Stimulated activated CD4-positive, alpha-beta T cell treated with anti-CD3 and anti-CD28 coated beads, Interleukin-1b, Interleukin-23, amount 100 ng/mL, for 48 hours (primary cell): ENCODE measurements around the gene OR51B5.
"Not testable (repeated sequence)": the region's sequence is repeated elsewhere in the genome, so short reads cannot be mapped to it uniquely, and the experiment has no call there.

ENCODE experiments used
- DNase-seq: peaks from one replicate; pipeline ENCODE4 v3.0.0-alpha.2; 2020

The OR51B5 gene, protein sequence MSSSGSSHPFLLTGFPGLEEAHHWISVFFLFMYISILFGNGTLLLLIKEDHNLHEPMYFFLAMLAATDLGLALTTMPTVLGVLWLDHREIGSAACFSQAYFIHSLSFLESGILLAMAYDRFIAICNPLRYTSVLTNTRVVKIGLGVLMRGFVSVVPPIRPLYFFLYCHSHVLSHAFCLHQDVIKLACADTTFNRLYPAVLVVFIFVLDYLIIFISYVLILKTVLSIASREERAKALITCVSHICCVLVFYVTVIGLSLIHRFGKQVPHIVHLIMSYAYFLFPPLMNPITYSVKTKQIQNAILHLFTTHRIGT

GRCh38 chr11:5343474-5344335 lies at the start of gene OR51B5:
TSS of gene OR51B5 (minus strand) at chr11:5343524. CDS start at chr11:5343524, 0 bp downstream.
- DNase-seq = no peak

- no peak for DNase-seq
These were observed 46.9 kb upstream of the OR51B5 start for GRCh38 chr11:5390210-5390609.

DNA sequence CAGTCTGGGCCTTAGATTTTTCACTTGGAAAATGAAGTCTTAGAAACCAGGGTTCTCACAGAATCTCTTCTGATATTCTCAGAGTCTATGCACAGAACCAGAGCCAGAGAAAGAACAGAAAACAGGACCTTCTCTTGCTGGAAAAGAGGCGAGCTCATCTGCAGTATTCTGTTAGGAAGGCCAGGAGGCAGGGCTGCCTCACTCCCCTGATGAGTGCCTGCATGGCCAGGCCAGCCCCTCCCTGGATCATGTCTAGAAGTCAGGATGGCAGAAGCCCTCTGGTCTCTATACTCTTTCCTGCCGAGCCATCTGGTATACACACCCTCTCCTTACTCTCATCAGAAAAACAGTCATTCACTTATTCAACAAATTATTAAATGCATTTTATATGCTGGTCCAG lies 41.0 kb upstream of the OR51B5 start:
- no peak for DNase-seq

DNA sequence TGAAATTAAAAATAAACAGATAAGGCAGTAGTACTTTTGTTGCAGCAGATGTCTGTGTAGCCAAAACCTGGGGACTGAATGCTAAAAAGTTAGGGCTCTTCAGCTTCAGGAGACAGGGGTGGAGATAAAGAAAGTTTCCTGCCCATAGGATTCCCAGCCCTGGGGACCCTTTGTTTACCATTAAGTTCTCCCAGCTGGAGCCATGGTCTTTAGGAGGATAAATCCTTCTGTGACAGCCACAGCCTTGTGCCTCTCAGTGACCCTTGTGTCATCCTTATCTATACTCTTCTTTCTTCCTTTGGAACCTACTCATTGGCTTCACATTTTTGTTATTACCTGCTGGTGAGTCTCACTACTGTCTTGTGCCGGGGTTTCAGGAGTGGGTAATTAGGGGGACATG lies 40.3 kb upstream of the OR51B5 start, which contains the start of gene OR51M1:
OR51M1 (plus strand) TSS at position 237 of the 400 bp plus-strand sequence. CDS start 5,587 bp downstream, outside the sequence.
- DNase-seq = no peak

DNA sequence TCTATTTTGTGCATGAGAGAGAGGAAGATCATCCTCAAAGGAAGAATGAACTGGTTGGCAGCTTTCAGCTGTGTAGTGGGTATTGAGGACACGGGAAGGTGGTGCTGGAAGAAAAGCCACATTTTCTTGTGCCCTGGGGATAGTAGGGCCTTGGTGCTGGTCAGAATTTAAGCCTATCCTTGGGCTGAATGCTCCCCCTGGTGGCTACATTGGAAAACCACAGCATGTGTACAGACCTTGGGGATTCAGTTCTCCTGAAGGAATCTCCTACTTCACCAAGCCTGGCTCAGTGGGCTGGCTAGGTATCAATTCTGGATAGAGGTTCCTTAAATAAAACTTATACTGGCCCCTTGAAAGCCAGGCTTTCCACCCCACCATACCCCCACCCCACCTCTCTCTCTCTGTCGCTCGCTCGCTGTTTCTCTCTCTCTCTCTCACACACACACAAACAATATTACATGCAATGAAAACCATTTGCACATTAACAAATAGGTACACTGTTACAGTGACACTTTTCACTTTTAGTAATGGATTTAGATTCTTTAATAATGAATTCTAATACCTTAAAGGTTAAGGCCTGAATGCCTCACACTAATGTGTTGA lies 37.5 kb upstream of the OR51B5 start:
- DNase-seq = peak; percentile 20

- no peak for DNase-seq
These were observed 26.5 kb upstream of the OR51B5 start for GRCh38 chr11:5369789-5370188.

- no peak for DNase-seq
These were observed 25.2 kb upstream of the OR51B5 start for GRCh38 chr11:5368502-5369043.

GRCh38 chr11:5367448-5368074 lies 24.2 kb upstream of the OR51B5 start:
- DNase-seq = no peak

- no peak for DNase-seq
These were observed 23.5 kb upstream of the OR51B5 start for GRCh38 chr11:5366856-5367255.

DNA sequence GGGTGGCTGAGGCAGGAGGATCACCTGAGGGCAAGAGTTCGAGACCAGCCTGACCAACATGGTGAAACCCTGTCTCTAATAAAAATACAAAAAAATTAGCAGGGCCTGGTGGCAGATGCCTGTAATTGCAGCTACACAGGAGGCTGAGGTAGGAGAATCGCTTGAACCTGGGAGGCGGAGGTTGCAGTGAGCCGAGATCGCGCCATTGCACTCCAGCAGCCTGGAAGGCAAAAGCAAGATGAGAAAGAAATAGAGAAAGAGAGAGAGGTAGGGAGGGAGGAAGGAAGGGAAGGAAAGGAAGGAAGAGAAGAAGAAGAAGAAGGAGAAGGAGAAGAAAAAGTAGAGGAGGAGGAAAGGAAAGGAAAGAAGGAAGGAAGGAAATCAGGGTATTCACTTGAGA lies 23.0 kb upstream of the OR51B5 start:
- DNase-seq = not testable (repeated sequence)

GRCh38 chr11:5364214-5364613 lies 20.9 kb upstream of the OR51B5 start:
- DNase-seq = no peak

- DNase-seq = no peak
These were observed 20.4 kb upstream of the OR51B5 start for GRCh38 chr11:5363679-5364078.

DNA sequence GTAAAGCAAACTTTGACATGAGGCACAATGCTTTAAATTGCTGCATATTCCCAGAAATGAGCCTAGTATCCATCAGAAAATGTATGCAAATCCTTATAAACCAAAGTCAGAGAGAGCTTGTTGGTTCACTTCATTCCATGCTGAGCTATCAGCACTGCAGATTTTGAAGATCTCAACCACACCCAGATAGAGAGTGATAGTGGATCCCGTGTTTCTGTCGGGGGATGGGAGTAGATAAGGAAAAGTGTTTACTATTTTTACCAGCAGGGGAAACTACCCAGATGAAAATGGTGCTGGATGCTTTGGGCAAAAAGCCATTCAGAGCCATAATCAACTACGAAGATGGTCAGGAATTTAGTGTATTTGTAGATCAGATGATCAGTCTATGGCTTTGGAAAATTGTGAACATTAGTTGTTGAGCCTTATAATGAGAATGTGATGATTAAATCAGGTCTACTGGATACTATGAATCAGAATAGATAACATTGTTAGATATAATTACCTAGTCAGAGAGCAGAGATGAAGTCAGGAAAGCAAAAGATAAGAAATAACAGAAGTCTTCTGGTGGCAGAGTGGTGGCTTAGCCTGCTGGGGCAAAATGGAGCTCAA lies 18.8 kb upstream of the OR51B5 start:
- no peak for DNase-seq

- DNase-seq = not testable (repeated sequence)
These were observed 12.7 kb upstream of the OR51B5 start for GRCh38 chr11:5356031-5356430.

- DNase-seq = no peak
These were observed 7.9 kb upstream of the OR51B5 start, which contains the start of gene OR51B6 for GRCh38 chr11:5351208-5351607. TSS of gene OR51B6 (plus strand) at chr11:5351508. CDS start at chr11:5351508, 0 bp downstream.

GRCh38 chr11:5349550-5349949 lies 6.2 kb upstream of the OR51B5 start:
- DNase-seq = no peak

GRCh38 chr11:5348551-5349194 lies 5.3 kb upstream of the OR51B5 start:
- no peak for DNase-seq

GRCh38 chr11:5345831-5346230 lies 2.5 kb upstream of the OR51B5 start:
- DNase-seq = no peak

- no peak for DNase-seq
These were observed 3.5 kb downstream of the OR51B5 start for GRCh38 chr11:5339771-5340322.

- not testable (repeated sequence) for DNase-seq
These were observed 6.1 kb downstream of the OR51B5 start for GRCh38 chr11:5337253-5337652.

DNA sequence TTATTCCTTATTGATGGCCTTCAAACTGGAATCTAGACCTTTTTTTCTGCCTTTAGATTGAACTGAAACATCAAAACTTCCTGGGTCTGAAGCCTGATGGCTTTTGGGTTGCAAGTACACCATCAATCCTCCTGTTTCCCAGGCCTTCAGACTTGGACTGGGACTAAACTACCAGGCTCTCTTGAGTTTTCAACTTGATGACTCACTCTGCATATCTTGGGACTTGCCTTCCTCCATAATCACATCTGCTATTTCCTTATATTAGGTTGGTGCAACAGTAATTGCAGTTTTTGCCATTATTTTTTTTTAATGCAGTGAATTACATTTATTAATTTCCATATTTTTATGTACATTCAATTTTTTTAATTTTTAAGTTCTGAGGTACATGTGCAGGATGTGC lies 7.0 kb downstream of the OR51B5 start:
- DNase-seq = no peak
